Fibroblast of lung (primary cell): Measurements from ENCODE around the gene KPNA1. TPM values are rescaled to one million over a fixed set of nuclear protein-coding genes. Genes with fewer than 3 reads are reported as not detected.

Experiments used
- DNase-seq, 2 donors: peaks; one replicate each; pipeline versions ENCODE4 v3.0.0 to v3.0.0-alpha.2; 2010; ENCODE audit warnings: low read depth in 2 of 2
- H2AFZ ChIP-seq: 2 replicates; pipeline ENCODE4 v1.5.1; 2012; ENCODE audit warnings: low read length, control low read depth, inconsistent platforms
- H3K27ac ChIP-seq: 2 replicates; pipeline ENCODE4 v1.5.1; 2011; ENCODE audit warnings: low read length, control low read depth; ENCODE audit not compliant: insufficient read depth
- H3K27me3 ChIP-seq: 2 replicates; pipeline ENCODE4 v1.5.1; 2011; ENCODE audit warnings: mild to moderate bottlenecking, low read length; ENCODE audit not compliant: control insufficient read depth, insufficient read depth
- H3K36me3 ChIP-seq: 2 replicates; pipeline ENCODE4 v1.5.1; 2011; ENCODE audit warnings: low read length; ENCODE audit not compliant: control insufficient read depth, insufficient read depth
- H3K4me1 ChIP-seq: 2 replicates; pipeline ENCODE4 v1.5.1; 2011; ENCODE audit warnings: low read length; ENCODE audit not compliant: control insufficient read depth, insufficient read depth; ENCODE audit errors: extremely low read depth
- H3K4me2 ChIP-seq: 2 replicates; pipeline ENCODE4 v1.5.1; 2011; ENCODE audit warnings: low read length, control low read depth; ENCODE audit not compliant: insufficient read depth; ENCODE audit errors: extremely low read depth
- H3K4me3 ChIP-seq, 4 experiments: fragments of 200-600 bp in 1 of 4; sonication (generic) in 1 of 4; replicated peaks in 1 of 4; 2 replicates each; pipeline ENCODE4 v1.5.1; 2011 to 2016; ENCODE audit warnings: low read length in 4 of 4, low read depth in 3 of 4, mild to moderate bottlenecking in 3 of 4, control low read depth in 2 of 4, inconsistent platforms in 1 of 4, mixed read lengths in 1 of 4; ENCODE audit not compliant: insufficient read depth in 1 of 4; ENCODE audit errors: control extremely low read depth in 1 of 4
- H3K79me2 ChIP-seq: 2 replicates; pipeline ENCODE4 v1.5.1; 2012; ENCODE audit warnings: mild to moderate bottlenecking, low read length, inconsistent platforms; ENCODE audit not compliant: control insufficient read depth, insufficient read depth
- H3K9ac ChIP-seq: 2 replicates; pipeline ENCODE4 v1.5.1; 2011; ENCODE audit warnings: mild to moderate bottlenecking, low read length, control low read depth; ENCODE audit not compliant: insufficient read depth
- H3K9me3 ChIP-seq: 2 replicates; pipeline ENCODE4 v1.5.1; 2012; ENCODE audit warnings: low read depth, low read length; ENCODE audit not compliant: control insufficient read depth, insufficient read depth
- H4K20me1 ChIP-seq: 2 replicates; pipeline ENCODE4 v1.5.1; 2011; ENCODE audit warnings: low read length; ENCODE audit not compliant: control insufficient read depth, insufficient read depth; ENCODE audit errors: extremely low read depth
- EZH2 ChIP-seq: IDR thresholded peaks from 2 replicates; pipeline ENCODE4 v1.5.1; 2012; ENCODE audit warnings: low read length, control low read depth, mild to moderate bottlenecking; ENCODE audit errors: missing control alignments
- polyA plus RNA-seq, 2 donors: library from polyadenylated mRNA; depleted of rRNA in 1 of 2; stranded (reverse) in 1 of 2; unstranded in 1 of 2; fragments of >200 nt; gene quantifications; 2 replicates each; pipeline ENCODE4 v1.2.1, GENCODE V29; 2011 to 2012; ENCODE audit warnings: missing spikeins in 1 of 2
- total RNA-seq: library from RNA; depleted of rRNA; stranded (reverse); fragments of >200 nt; gene quantifications from 2 replicates; pipeline ENCODE4 v1.2.1, GENCODE V29; 2014
- TF ChIP-seq, protein P1 (sequence below), 2 donors: IDR thresholded peaks in 1 of 2; conservative IDR thresholded peaks in 1 of 2; 1 replicate in 1 of 2; 2 replicates in 1 of 2; pipeline ENCODE4 v1.5.1; 2011 to 2012; ENCODE audit warnings: low read length in 2 of 2, control low read depth in 1 of 2, inconsistent platforms in 1 of 2, low read depth in 1 of 2, mild to moderate bottlenecking in 1 of 2

The KPNA1 gene
- total and polyA plus RNA-seq, 2 donors (not counting 1 experiment from before 2014, with no cell fraction given): 23.9 to 56.0 TPM

GRCh38 chr3:122558605-122559004 lies 43.9 kb upstream of the KPNA1 start:
- no peak for DNase-seq

DNA sequence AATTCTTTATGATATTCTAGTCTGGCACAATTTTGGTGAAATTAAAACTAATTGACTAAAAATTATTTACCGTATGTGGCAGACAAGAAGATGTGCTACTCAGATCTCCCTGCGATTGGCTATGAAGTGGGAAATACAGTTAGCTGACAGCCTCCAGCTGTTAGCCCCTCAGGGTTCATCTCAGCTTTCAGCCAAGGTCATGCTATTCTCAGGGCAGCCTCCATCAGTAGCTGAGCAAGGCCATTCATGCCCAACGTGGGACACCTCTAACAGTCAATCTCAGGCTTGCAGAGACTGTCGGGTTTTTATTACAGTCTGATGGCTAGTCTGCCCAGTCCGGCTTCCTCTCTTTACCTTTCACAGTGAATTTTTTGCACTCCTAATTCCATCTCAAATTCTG lies 42.6 kb upstream of the KPNA1 start:
- Histone ChIP-seq H3K9me3 (no peaks in the 10 kb centered on the region), H3K79me2 (no peaks in the 10 kb centered on the region), H3K9ac (no peak overlapping the region), H3K36me3 (peaks cover 5% of the 10 kb centered on the region), H3K27me3 (no peaks in the 10 kb centered on the region), H3K4me2 (no peak overlapping the region), H3K4me1 (no peaks in the 10 kb centered on the region), H2AFZ (no peak overlapping the region), H4K20me1 (no peaks in the 10 kb centered on the region), H3K4me3 (no peak overlapping the region), H3K27ac (no peak overlapping the region)
- DNase-seq: no peak
- no peak for TF ChIP-seq EZH2

More at GRCh38 chr3:122558605-122559004, 43.9 kb upstream of the KPNA1 start:
- Histone ChIP-seq H3K9ac (no peak overlapping the region), H3K9me3 (no peaks in the 10 kb centered on the region), H3K4me1 (no peaks in the 10 kb centered on the region), H2AFZ (no peak overlapping the region), H3K27ac (no peak overlapping the region), H3K36me3 (peaks cover 4% of the 10 kb centered on the region), H3K79me2 (peaks cover 5% of the 10 kb centered on the region), H3K4me2 (no peak overlapping the region), H4K20me1 (no peaks in the 10 kb centered on the region), H3K4me3 (no peak overlapping the region), H3K27me3 (no peaks in the 10 kb centered on the region)
- TF ChIP-seq EZH2: no peak
- TF ChIP-seq, protein P1, sequence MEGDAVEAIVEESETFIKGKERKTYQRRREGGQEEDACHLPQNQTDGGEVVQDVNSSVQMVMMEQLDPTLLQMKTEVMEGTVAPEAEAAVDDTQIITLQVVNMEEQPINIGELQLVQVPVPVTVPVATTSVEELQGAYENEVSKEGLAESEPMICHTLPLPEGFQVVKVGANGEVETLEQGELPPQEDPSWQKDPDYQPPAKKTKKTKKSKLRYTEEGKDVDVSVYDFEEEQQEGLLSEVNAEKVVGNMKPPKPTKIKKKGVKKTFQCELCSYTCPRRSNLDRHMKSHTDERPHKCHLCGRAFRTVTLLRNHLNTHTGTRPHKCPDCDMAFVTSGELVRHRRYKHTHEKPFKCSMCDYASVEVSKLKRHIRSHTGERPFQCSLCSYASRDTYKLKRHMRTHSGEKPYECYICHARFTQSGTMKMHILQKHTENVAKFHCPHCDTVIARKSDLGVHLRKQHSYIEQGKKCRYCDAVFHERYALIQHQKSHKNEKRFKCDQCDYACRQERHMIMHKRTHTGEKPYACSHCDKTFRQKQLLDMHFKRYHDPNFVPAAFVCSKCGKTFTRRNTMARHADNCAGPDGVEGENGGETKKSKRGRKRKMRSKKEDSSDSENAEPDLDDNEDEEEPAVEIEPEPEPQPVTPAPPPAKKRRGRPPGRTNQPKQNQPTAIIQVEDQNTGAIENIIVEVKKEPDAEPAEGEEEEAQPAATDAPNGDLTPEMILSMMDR (conservative IDR thresholded peaks at IDR 0.05 in 1 of 2, IDR thresholded peaks at IDR 0.05 in 1 of 2; ENCODE audit: low read depth in 1 of 2, low read length in 2 of 2): no peak

- no peak overlapping the region for H2AFZ ChIP-seq
- no peaks in the 10 kb centered on the region for H3K27me3 ChIP-seq
- H3K9ac ChIP-seq: no peak overlapping the region
- H3K27ac ChIP-seq: no peak overlapping the region
- H3K4me2 ChIP-seq: no peak overlapping the region
- no peak overlapping the region for H3K4me3 ChIP-seq
- no peaks in the 10 kb centered on the region for H3K79me2 ChIP-seq
- no peaks in the 10 kb centered on the region for H3K9me3 ChIP-seq
- DNase-seq: peak in 1 of 2 donors; percentile 64
- H3K36me3 ChIP-seq: peaks cover 5% of the 10 kb centered on the region
- TF ChIP-seq, protein P1 (conservative IDR thresholded peaks at IDR 0.05 in 1 of 2, IDR thresholded peaks at IDR 0.05 in 1 of 2; ENCODE audit: low read depth in 1 of 2, low read length in 2 of 2): no peak
- TF ChIP-seq EZH2: no peak
- no peaks in the 10 kb centered on the region for H3K4me1 ChIP-seq
- no peaks in the 10 kb centered on the region for H4K20me1 ChIP-seq
Measured at GRCh38 chr3:122555275-122556071, 40.7 kb upstream of the KPNA1 start.
